Measurements from ENCODE around the gene ENTREP3.

ENTREP3 gene

DNA sequence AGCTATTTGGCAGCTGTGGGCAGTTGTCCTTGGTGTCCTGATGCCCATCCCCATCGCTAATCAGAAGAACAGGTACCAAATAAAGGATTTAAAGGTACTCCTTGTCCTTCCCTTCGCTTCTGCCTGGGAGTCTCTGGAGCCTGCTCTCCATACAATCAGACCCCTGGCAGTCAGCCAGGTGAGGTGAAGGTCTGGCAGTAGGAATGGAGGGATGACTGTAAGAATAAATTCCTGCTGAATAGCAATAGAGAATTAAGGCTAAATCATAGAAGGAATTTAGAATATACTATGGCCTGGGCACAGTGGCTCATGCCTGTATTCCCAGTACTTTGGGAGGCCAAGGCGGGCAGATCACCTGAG is 56.8 kb downstream of the ENTREP3 start:
- TF ChIP-seq, protein P1, sequence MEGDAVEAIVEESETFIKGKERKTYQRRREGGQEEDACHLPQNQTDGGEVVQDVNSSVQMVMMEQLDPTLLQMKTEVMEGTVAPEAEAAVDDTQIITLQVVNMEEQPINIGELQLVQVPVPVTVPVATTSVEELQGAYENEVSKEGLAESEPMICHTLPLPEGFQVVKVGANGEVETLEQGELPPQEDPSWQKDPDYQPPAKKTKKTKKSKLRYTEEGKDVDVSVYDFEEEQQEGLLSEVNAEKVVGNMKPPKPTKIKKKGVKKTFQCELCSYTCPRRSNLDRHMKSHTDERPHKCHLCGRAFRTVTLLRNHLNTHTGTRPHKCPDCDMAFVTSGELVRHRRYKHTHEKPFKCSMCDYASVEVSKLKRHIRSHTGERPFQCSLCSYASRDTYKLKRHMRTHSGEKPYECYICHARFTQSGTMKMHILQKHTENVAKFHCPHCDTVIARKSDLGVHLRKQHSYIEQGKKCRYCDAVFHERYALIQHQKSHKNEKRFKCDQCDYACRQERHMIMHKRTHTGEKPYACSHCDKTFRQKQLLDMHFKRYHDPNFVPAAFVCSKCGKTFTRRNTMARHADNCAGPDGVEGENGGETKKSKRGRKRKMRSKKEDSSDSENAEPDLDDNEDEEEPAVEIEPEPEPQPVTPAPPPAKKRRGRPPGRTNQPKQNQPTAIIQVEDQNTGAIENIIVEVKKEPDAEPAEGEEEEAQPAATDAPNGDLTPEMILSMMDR (conservative IDR thresholded peaks at IDR 0.05), result no peak

DNA sequence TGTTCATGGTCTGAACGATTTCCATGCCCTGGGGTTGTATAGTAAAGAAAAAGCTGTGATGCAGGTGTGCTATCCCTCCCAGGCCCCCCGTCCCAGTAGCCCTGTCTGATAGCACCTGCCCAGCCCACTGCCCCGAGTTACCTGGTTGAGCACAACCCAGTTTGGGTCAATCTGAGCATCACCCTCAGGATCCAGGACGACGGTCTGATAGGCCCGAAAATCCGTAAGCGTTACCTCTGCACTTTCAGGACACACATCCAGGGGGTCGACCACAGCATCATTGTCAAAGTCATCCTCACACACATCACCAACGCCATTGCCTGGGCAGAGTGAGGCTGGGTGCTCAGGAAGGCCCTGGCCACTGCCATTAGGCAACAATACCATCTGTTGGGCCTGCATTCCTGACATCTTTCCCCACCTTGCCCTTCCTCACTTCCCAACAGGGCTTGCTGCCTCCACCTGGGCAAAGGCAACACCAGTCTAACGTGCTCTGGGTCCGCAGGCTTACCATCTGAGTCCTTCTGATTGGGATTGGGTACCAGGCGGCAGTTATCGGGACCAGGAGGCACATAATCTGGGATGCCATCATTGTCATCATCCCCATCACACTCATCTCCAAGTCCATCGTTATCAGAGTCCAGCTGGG is 57.3 kb downstream of the ENTREP3 start:
- no peak overlapping the region for H3K27ac ChIP-seq
- TF ChIP-seq, protein P1 (conservative IDR thresholded peaks at IDR 0.05), result no peak

More for the DNA sequence above, 56.8 kb downstream of the ENTREP3 start:
- no peak overlapping the region for H3K27ac ChIP-seq

Measured in VCaP (cell line).